GM18526 (cell line): ENCODE data around the gene C13orf46.

ENCODE experiments used
- POLR2A ChIP-seq: IDR thresholded peaks from 3 replicates; pipeline ENCODE4 v1.6.1; 2011; ENCODE audit not compliant: insufficient read length; ENCODE audit errors: extremely low read depth

The C13orf46 gene

GRCh38 chr13:113923376-113924063 is 50.4 kb downstream of the C13orf46 start:
- TF ChIP-seq POLR2A: no peak

- no peak for TF ChIP-seq POLR2A
These were observed 51.3 kb downstream of the C13orf46 start for GRCh38 chr13:113922412-113923118.

GRCh38 chr13:113921763-113922162 is 52.1 kb downstream of the C13orf46 start:
- no peak for TF ChIP-seq POLR2A

GRCh38 chr13:113920606-113921286 is 53.1 kb downstream of the C13orf46 start:
- no peak for TF ChIP-seq POLR2A

- TF ChIP-seq POLR2A: no peak
These were observed 53.9 kb downstream of the C13orf46 start for GRCh38 chr13:113919761-113920559.

- TF ChIP-seq POLR2A: no peak
These were observed 54.7 kb downstream of the C13orf46 start for GRCh38 chr13:113918981-113919701.

- no peak for TF ChIP-seq POLR2A
These were observed 55.3 kb downstream of the C13orf46 start for GRCh38 chr13:113918580-113918979.

- no peak for TF ChIP-seq POLR2A
These were observed 56.1 kb downstream of the C13orf46 start for GRCh38 chr13:113917594-113918371.

- TF ChIP-seq POLR2A: no peak
These were observed 56.8 kb downstream of the C13orf46 start for GRCh38 chr13:113917096-113917495.

GRCh38 chr13:113916330-113916815 is 57.5 kb downstream of the C13orf46 start:
- TF ChIP-seq POLR2A: no peak

- TF ChIP-seq POLR2A: no peak
These were observed 58.0 kb downstream of the C13orf46 start for GRCh38 chr13:113915786-113916329.

GRCh38 chr13:113915012-113915763 is 58.7 kb downstream of the C13orf46 start:
- no peak for TF ChIP-seq POLR2A
